AML-193 (cell line): ENCODE data around the gene HSF2BP.
"Not testable (repeated sequence)": the region's sequence is repeated elsewhere in the genome, so short reads cannot be mapped to it uniquely, and the experiment has no call there.

ENCODE experiments used
- DNase-seq, 2 experiments: peaks; one replicate each; lab custom pipeline; 2025; lab: John Stamatoyannopoulos, UW

Gene HSF2BP

GRCh38 chr21:43619344-43619743 lies 39.9 kb downstream of the HSF2BP start:
- DNase-seq, result no peak

- DNase-seq, result no peak
Measured at GRCh38 chr21:43618940-43619339, 40.3 kb downstream of the HSF2BP start.

- not testable (repeated sequence) for DNase-seq
Measured at GRCh38 chr21:43616861-43617260, 42.4 kb downstream of the HSF2BP start.

GRCh38 chr21:43614839-43615238 lies 44.4 kb downstream of the HSF2BP start:
- no peak for DNase-seq

GRCh38 chr21:43613755-43614638 lies 45.3 kb downstream of the HSF2BP start:
- DNase-seq, result no peak

GRCh38 chr21:43611598-43612369 lies 47.5 kb downstream of the HSF2BP start:
- peak; percentile 16 to 18 for DNase-seq

- no peak for DNase-seq
Measured at GRCh38 chr21:43609501-43610340, 49.6 kb downstream of the HSF2BP start.

- no peak for DNase-seq
Measured at GRCh38 chr21:43608664-43609063, 50.6 kb downstream of the HSF2BP start.

GRCh38 chr21:43608225-43608624 lies 51.1 kb downstream of the HSF2BP start:
- no peak for DNase-seq

GRCh38 chr21:43605320-43606215 lies 53.7 kb downstream of the HSF2BP start:
- DNase-seq, result no peak

GRCh38 chr21:43604505-43605204 lies 54.6 kb downstream of the HSF2BP start:
- DNase-seq, result no peak

GRCh38 chr21:43603641-43604504 lies 55.4 kb downstream of the HSF2BP start:
- no peak for DNase-seq

- DNase-seq, result no peak
Measured at GRCh38 chr21:43603233-43603626, 56.1 kb downstream of the HSF2BP start.

- no peak for DNase-seq
Measured at GRCh38 chr21:43602266-43603232, 56.7 kb downstream of the HSF2BP start.

- DNase-seq, result no peak
Measured at GRCh38 chr21:43600642-43601402, 58.5 kb downstream of the HSF2BP start.

- DNase-seq, result no peak
Measured at GRCh38 chr21:43599728-43600127, 59.6 kb downstream of the HSF2BP start.

- no peak for DNase-seq
Measured at GRCh38 chr21:43598416-43599120, 60.7 kb downstream of the HSF2BP start.
